Fibroblast of peridontal ligament (primary cell): ENCODE results near the gene HOXA11.

Experiments used
- DNase-seq: peaks from one replicate; pipeline ENCODE4 v3.0.0-alpha.2; 2010; ENCODE audit errors: extremely low read depth

HOXA11 gene

GRCh38 chr7:27180431-27181420 lies 4.3 kb downstream of the HOXA11 start:
- DNase-seq, result no peak

- DNase-seq, result no peak
These were observed 5.3 kb downstream of the HOXA11 start for GRCh38 chr7:27179503-27180430.

- no peak for DNase-seq
These were observed 6.0 kb downstream of the HOXA11 start for GRCh38 chr7:27179030-27179429.

GRCh38 chr7:27178366-27178765 lies 6.7 kb downstream of the HOXA11 start:
- DNase-seq, result no peak

GRCh38 chr7:27177795-27178320 lies 7.2 kb downstream of the HOXA11 start:
- DNase-seq, result no peak

- no peak for DNase-seq
These were observed 7.9 kb downstream of the HOXA11 start for GRCh38 chr7:27176962-27177794.

- no peak for DNase-seq
These were observed 8.5 kb downstream of the HOXA11 start for GRCh38 chr7:27176524-27176845.

GRCh38 chr7:27175626-27176523 lies 9.2 kb downstream of the HOXA11 start:
- no peak for DNase-seq

- no peak for DNase-seq
These were observed 10.0 kb downstream of the HOXA11 start for GRCh38 chr7:27174874-27175625.

- no peak for DNase-seq
These were observed 10.8 kb downstream of the HOXA11 start, which contains the start of gene HOXA10 for GRCh38 chr7:27173956-27174873. HOXA10 (minus strand) TSS chr7:27174320; CDS start chr7:27174306, 14 bp downstream.

- no peak for DNase-seq
These were observed 11.5 kb downstream of the HOXA11 start for GRCh38 chr7:27173511-27173955.

GRCh38 chr7:27172823-27173510 lies 12.1 kb downstream of the HOXA11 start:
- no peak for DNase-seq

GRCh38 chr7:27172315-27172774 lies 12.7 kb downstream of the HOXA11 start:
- no peak for DNase-seq

GRCh38 chr7:27171637-27172314 lies 13.3 kb downstream of the HOXA11 start:
- DNase-seq, result no peak

GRCh38 chr7:27171325-27171636 lies 13.8 kb downstream of the HOXA11 start:
- DNase-seq, result no peak

GRCh38 chr7:27170426-27171324 lies 14.4 kb downstream of the HOXA11 start:
- DNase-seq, result no peak
